VCaP (cell line): ENCODE measurements around the gene PELI2.

Experiments
- H3K27ac ChIP-seq: fragments of 450-650 bp; 2 replicates; pipeline ENCODE4 v1.5.1; 2017
- CTCF ChIP-seq: fragments of 450-650 bp; conservative IDR thresholded peaks from 2 replicates; pipeline ENCODE4 v1.5.1; 2017; ENCODE audit warnings: mild to moderate bottlenecking, moderate library complexity

Gene PELI2

GRCh38 chr14:56135668-56136067, 17.5 kb downstream of the PELI2 start:
- no peak overlapping the region for H3K27ac ChIP-seq
- no peak for TF ChIP-seq CTCF

- H3K27ac ChIP-seq: no peak overlapping the region
- TF ChIP-seq CTCF: no peak
Observed at GRCh38 chr14:56136571-56137452, 18.6 kb downstream of the PELI2 start.

- TF ChIP-seq CTCF: no peak
- no peak overlapping the region for H3K27ac ChIP-seq
Observed at GRCh38 chr14:56137453-56137807, 19.2 kb downstream of the PELI2 start.

- TF ChIP-seq CTCF: no peak
- no peak overlapping the region for H3K27ac ChIP-seq
Observed at GRCh38 chr14:56137849-56138248, 19.6 kb downstream of the PELI2 start.

GRCh38 chr14:56138928-56139327, 20.7 kb downstream of the PELI2 start:
- no peak for TF ChIP-seq CTCF
- no peak overlapping the region for H3K27ac ChIP-seq

GRCh38 chr14:56142314-56142713, 24.1 kb downstream of the PELI2 start:
- H3K27ac ChIP-seq: no peak overlapping the region
- no peak for TF ChIP-seq CTCF

- no peak for TF ChIP-seq CTCF
Observed at GRCh38 chr14:56143025-56143424, 24.8 kb downstream of the PELI2 start.

More at GRCh38 chr14:56143025-56143424, 24.8 kb downstream of the PELI2 start:
- H3K27ac ChIP-seq: no peak overlapping the region
